Liver (tissue), 9 donors: Measurements from ENCODE around the gene PLPP3. TPM values are rescaled to one million over a fixed set of nuclear protein-coding genes. Genes with fewer than 3 reads are reported as not detected.

ENCODE experiments used
- DNase-seq: peaks from one replicate; pipeline ENCODE4 v3.0.0-alpha.2; 2017; ENCODE audit warnings: low spot score
- H3K27ac ChIP-seq, 2 donors: one replicate each; pipeline ENCODE4 v1.7.0; 2013; ENCODE audit warnings: inconsistent platforms in 2 of 2, low read length in 2 of 2, control low read depth in 1 of 2, low read depth in 1 of 2, mild to moderate bottlenecking in 1 of 2
- H3K27me3 ChIP-seq, 4 donors: one replicate each; pipeline versions ENCODE4 v1.6.1 to v1.7.0; 2013; ENCODE audit warnings: low read length in 3 of 4, inconsistent platforms in 1 of 4, mild to moderate bottlenecking in 1 of 4, moderate library complexity in 1 of 4; ENCODE audit not compliant: control insufficient read depth in 4 of 4, insufficient read depth in 4 of 4
- H3K36me3 ChIP-seq, 4 donors: one replicate each; pipeline versions ENCODE4 v1.6.1 to v1.7.0; 2013; ENCODE audit warnings: low read length in 3 of 4, mild to moderate bottlenecking in 3 of 4, low read depth in 1 of 4, moderate library complexity in 1 of 4; ENCODE audit not compliant: control insufficient read depth in 4 of 4, insufficient read depth in 3 of 4
- H3K4me1 ChIP-seq, 4 donors: one replicate each; pipeline versions ENCODE4 v1.6.1 to v1.7.0; 2013; ENCODE audit warnings: low read length in 3 of 4, mild to moderate bottlenecking in 3 of 4, moderate library complexity in 1 of 4; ENCODE audit not compliant: control insufficient read depth in 4 of 4, insufficient read depth in 4 of 4
- H3K4me3 ChIP-seq, 3 donors: one replicate each; pipeline versions ENCODE4 v1.6.1 to v1.7.0; 2013; ENCODE audit warnings: low read length in 3 of 3, control low read depth in 1 of 3, low read depth in 1 of 3, mild to moderate bottlenecking in 1 of 3
- H3K9ac ChIP-seq, 2 donors: one replicate each; pipeline ENCODE4 v1.7.0; 2013; ENCODE audit warnings: low read length in 2 of 2, mild to moderate bottlenecking in 2 of 2, moderate library complexity in 2 of 2, control low read depth in 1 of 2, low read depth in 1 of 2
- H3K9me3 ChIP-seq, 4 donors: one replicate each; pipeline versions ENCODE4 v1.6.1 to v1.7.0; 2013; ENCODE audit warnings: low read length in 3 of 4; ENCODE audit not compliant: control insufficient read depth in 4 of 4
- EGR1 ChIP-seq, 2 donors: IDR thresholded peaks; 2 replicates each; pipeline ENCODE4 v1.6.1; 2016 to 2018; ENCODE audit warnings: antibody characterized with exemption in 2 of 2, low read depth in 2 of 2
- FOXA1 ChIP-seq: IDR thresholded peaks from 2 replicates; pipeline ENCODE4 v1.6.1; 2016; ENCODE audit warnings: antibody characterized with exemption
- GABPA ChIP-seq, 2 donors: IDR thresholded peaks in 1 of 2; conservative IDR thresholded peaks in 1 of 2; 2 replicates each; pipeline ENCODE4 v1.6.1; 2016; ENCODE audit warnings: antibody characterized with exemption in 2 of 2, mild to moderate bottlenecking in 1 of 2, moderate library complexity in 1 of 2
- JUND ChIP-seq, 2 donors: IDR thresholded peaks; 2 replicates each; pipeline ENCODE4 v1.6.1; 2016; ENCODE audit warnings: antibody characterized with exemption in 2 of 2
- RXRA ChIP-seq, 2 donors: IDR thresholded peaks; 2 replicates each; pipeline ENCODE4 v1.6.1; 2017 to 2018; ENCODE audit warnings: antibody characterized with exemption in 2 of 2, mild to moderate bottlenecking in 1 of 2
- SP1 ChIP-seq: IDR thresholded peaks from 2 replicates; pipeline ENCODE4 v1.6.1; 2018; ENCODE audit warnings: antibody characterized with exemption, mild to moderate bottlenecking
- TAF1 ChIP-seq: conservative IDR thresholded peaks from 2 replicates; pipeline ENCODE4 v1.6.1; 2016; ENCODE audit warnings: antibody characterized with exemption, mild to moderate bottlenecking
- WGBS: extraction: QIAGEN DNeasy Blood & Tissue Kit; methylation state at CpG from one replicate; pipeline ENCODE4 v1.1.7; 2013; 5-methylcytosine and 5-hydroxymethylcytosine counted together
- polyA plus RNA-seq, 2 donors: library from polyadenylated mRNA; stranded (reverse) in 1 of 2; unstranded in 1 of 2; fragments of 200-250 nt in 1 of 2; fragments of >200 nt in 1 of 2; fragmentation: Nextera tagmentation in 1 of 2; extraction: Ambion mirVana in 1 of 2; gene quantifications; one replicate each; pipeline versions ENCODE4 v1.2.1 to v1.2.3, GENCODE V29; 2013 to 2015
- total RNA-seq, 2 donors: library from RNA; depleted of rRNA; stranded (reverse); fragments of >200 nt; gene quantifications; one replicate each; pipeline ENCODE4 v1.2.3, GENCODE V29; 2014
- TF ChIP-seq, protein P1 (sequence below): IDR thresholded peaks from 2 replicates; pipeline ENCODE4 v1.6.1; 2016; ENCODE audit warnings: antibody characterized with exemption
- TF ChIP-seq, protein P2 (sequence below): IDR thresholded peaks from 2 replicates; pipeline ENCODE4 v1.6.1; 2016; ENCODE audit warnings: antibody characterized with exemption, mild to moderate bottlenecking
- TF ChIP-seq, protein P3 (sequence below): fragments of 150-350 bp; IDR thresholded peaks from 2 replicates; pipeline ENCODE4 v1.5.1; 2017; ENCODE audit warnings: improper control_type of control experiment, low read depth, low read length; ENCODE audit not compliant: missing input control
- donor health status: healthy.
- donor health status: healthy.
- donor health status: healthy.
- donor health status: healthy.
- donor health status: healthy.

PLPP3 gene
- total and polyA plus RNA-seq, 4 donors = 46.1 to 91.2 (median 67.6) TPM

DNA sequence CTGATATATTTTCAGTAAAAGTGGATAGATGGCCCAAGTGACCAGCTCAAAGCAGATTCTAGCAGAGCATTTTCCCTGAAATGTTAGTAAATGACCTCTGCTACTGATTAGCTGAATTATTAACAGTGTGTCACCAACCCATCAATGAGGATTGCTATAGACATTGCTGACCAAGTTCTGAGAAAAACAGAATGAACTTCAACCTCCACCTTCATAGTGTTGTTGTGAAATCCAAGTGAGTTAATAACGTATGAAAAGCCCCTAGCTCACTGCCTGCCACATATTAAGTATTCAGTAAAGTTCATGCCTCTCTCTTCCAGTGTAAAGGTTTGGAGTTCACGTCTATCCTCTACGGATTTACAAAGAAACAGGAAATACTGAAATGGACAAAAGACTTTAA, 15.8 kb downstream of the PLPP3 start (continued):
- TF ChIP-seq JUND (IDR thresholded peaks at IDR 0.05) = peak; percentile 72 to 88
- peak; percentile 75 for TF ChIP-seq TAF1
- peak; percentile 91 for TF ChIP-seq SP1
- TF ChIP-seq GABPA (IDR thresholded peaks at IDR 0.05 in 1 of 2, conservative IDR thresholded peaks at IDR 0.05 in 1 of 2) = peak in 1 of 2 donors; percentile 45
- TF ChIP-seq, protein P1, sequence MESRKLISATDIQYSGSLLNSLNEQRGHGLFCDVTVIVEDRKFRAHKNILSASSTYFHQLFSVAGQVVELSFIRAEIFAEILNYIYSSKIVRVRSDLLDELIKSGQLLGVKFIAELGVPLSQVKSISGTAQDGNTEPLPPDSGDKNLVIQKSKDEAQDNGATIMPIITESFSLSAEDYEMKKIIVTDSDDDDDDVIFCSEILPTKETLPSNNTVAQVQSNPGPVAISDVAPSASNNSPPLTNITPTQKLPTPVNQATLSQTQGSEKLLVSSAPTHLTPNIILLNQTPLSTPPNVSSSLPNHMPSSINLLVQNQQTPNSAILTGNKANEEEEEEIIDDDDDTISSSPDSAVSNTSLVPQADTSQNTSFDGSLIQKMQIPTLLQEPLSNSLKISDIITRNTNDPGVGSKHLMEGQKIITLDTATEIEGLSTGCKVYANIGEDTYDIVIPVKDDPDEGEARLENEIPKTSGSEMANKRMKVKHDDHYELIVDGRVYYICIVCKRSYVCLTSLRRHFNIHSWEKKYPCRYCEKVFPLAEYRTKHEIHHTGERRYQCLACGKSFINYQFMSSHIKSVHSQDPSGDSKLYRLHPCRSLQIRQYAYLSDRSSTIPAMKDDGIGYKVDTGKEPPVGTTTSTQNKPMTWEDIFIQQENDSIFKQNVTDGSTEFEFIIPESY = peak; percentile 79

DNA sequence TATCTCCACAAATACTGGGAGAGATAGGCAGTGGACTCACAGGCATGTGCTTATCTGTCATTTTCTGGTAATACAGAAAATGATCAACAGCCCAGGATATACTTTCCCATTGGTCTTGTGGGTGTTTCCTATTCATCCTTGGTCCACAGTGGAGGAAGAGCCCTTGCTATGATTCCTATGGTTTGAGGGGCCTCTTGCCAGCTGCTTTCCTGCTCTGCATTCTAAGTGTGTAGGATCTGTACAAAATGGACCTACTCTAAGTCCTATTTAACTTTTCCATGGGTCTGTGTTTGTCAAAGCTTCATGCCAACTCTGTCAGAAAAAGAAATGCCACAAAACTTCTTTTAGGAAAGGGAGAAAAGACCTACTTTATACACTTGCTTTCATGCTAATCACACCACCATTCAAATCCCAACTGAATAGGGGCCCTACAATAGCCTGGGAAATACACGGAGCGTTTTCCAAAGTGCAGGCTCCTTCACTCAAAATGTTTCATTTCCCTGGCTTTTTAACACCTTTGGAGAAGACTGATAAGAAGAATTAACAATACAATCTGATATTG, 16.4 kb downstream of the PLPP3 start:
- H3K36me3 ChIP-seq = no peaks in the 10 kb centered on the region
- peak overlapping the region; percentile 88 to 94 for H3K27ac ChIP-seq
- peak overlapping the region; percentile 64 to 81 for H3K9ac ChIP-seq
- peak overlapping the region in 1 of 3 donors; percentile 19 for H3K4me3 ChIP-seq
- 31% methylated on average over 2 of the region's 2 CpGs for WGBS
- DNase-seq = no peak
- no peaks in the 10 kb centered on the region for H3K27me3 ChIP-seq
- H3K9me3 ChIP-seq = no peaks in the 10 kb centered on the region
- TF ChIP-seq SP1 (no peak), FOXA1 (no peak)
- TF ChIP-seq, protein P2, sequence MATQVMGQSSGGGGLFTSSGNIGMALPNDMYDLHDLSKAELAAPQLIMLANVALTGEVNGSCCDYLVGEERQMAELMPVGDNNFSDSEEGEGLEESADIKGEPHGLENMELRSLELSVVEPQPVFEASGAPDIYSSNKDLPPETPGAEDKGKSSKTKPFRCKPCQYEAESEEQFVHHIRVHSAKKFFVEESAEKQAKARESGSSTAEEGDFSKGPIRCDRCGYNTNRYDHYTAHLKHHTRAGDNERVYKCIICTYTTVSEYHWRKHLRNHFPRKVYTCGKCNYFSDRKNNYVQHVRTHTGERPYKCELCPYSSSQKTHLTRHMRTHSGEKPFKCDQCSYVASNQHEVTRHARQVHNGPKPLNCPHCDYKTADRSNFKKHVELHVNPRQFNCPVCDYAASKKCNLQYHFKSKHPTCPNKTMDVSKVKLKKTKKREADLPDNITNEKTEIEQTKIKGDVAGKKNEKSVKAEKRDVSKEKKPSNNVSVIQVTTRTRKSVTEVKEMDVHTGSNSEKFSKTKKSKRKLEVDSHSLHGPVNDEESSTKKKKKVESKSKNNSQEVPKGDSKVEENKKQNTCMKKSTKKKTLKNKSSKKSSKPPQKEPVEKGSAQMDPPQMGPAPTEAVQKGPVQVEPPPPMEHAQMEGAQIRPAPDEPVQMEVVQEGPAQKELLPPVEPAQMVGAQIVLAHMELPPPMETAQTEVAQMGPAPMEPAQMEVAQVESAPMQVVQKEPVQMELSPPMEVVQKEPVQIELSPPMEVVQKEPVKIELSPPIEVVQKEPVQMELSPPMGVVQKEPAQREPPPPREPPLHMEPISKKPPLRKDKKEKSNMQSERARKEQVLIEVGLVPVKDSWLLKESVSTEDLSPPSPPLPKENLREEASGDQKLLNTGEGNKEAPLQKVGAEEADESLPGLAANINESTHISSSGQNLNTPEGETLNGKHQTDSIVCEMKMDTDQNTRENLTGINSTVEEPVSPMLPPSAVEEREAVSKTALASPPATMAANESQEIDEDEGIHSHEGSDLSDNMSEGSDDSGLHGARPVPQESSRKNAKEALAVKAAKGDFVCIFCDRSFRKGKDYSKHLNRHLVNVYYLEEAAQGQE = no peak
- TF ChIP-seq, protein P3, sequence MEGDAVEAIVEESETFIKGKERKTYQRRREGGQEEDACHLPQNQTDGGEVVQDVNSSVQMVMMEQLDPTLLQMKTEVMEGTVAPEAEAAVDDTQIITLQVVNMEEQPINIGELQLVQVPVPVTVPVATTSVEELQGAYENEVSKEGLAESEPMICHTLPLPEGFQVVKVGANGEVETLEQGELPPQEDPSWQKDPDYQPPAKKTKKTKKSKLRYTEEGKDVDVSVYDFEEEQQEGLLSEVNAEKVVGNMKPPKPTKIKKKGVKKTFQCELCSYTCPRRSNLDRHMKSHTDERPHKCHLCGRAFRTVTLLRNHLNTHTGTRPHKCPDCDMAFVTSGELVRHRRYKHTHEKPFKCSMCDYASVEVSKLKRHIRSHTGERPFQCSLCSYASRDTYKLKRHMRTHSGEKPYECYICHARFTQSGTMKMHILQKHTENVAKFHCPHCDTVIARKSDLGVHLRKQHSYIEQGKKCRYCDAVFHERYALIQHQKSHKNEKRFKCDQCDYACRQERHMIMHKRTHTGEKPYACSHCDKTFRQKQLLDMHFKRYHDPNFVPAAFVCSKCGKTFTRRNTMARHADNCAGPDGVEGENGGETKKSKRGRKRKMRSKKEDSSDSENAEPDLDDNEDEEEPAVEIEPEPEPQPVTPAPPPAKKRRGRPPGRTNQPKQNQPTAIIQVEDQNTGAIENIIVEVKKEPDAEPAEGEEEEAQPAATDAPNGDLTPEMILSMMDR = no peak
- H3K4me1 ChIP-seq = peaks cover 14 to 75% (median 57%) of the 10 kb centered on the region in 4 donors

DNA sequence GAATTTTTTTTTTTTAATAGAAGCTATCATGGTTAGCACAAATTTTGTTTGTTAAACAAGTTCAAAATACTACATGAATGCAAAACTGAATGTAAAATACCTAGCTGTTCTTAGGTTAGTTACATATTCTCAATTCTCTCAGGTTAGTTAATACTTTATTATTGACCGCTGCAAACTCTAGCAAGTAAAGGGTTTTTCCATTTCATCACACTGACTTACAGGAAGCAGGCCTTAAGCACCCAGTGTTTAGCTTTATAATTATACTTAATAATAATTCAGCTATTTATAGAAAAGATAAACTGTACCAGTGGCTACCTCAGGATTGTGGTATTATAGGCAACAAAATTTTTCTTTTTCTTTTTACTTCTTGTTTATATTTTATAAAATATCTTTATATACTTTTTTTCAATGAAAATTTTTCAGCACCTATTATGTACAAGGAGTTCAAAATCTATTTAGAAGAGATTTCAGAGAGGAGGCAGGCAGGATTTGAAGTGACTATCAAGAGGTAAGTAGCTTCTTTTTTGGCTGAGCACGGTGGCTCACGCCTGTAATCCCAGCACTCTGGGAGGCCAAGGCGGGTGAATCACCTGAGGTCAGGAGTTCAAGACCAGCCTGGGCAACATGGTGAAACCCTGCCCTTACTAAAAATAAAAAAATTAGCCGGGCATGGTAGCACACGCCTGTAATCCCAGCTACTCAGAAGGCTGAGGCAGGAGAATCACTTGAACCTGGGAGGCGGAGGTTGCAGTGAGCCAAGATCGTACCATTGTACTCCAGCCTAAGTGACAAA, 17.9 kb downstream of the PLPP3 start:
- TF ChIP-seq EGR1 (IDR thresholded peaks at IDR 0.05; ENCODE audit: low read depth in 2 of 2) (no peak), FOXA1 (no peak), JUND (IDR thresholded peaks at IDR 0.05) (peak in 1 of 2 donors; percentile 12), RXRA (IDR thresholded peaks at IDR 0.05) (peak; percentile 37 to 69)
- H3K9ac ChIP-seq = no peak overlapping the region
- no peak for DNase-seq
- no peaks in the 10 kb centered on the region for H3K27me3 ChIP-seq
- H3K36me3 ChIP-seq = no peaks in the 10 kb centered on the region
- H3K4me3 ChIP-seq = no peak overlapping the region
- no peaks in the 10 kb centered on the region for H3K9me3 ChIP-seq
- peaks cover 16 to 76% (median 45%) of the 10 kb centered on the region in 4 donors for H3K4me1 ChIP-seq
- peak overlapping the region; percentile 88 to 94 for H3K27ac ChIP-seq
- WGBS = 48% methylated on average over 8 of the region's 8 CpGs
